Measurements from ENCODE around the gene FUZ. TPM values are rescaled to one million over a fixed set of nuclear protein-coding genes. Genes with fewer than 3 reads are reported as not detected.

FUZ gene
- total RNA-seq, result 10 to 100 TPM; 14.1 to 38.0 (median 23.4) TPM

DNA sequence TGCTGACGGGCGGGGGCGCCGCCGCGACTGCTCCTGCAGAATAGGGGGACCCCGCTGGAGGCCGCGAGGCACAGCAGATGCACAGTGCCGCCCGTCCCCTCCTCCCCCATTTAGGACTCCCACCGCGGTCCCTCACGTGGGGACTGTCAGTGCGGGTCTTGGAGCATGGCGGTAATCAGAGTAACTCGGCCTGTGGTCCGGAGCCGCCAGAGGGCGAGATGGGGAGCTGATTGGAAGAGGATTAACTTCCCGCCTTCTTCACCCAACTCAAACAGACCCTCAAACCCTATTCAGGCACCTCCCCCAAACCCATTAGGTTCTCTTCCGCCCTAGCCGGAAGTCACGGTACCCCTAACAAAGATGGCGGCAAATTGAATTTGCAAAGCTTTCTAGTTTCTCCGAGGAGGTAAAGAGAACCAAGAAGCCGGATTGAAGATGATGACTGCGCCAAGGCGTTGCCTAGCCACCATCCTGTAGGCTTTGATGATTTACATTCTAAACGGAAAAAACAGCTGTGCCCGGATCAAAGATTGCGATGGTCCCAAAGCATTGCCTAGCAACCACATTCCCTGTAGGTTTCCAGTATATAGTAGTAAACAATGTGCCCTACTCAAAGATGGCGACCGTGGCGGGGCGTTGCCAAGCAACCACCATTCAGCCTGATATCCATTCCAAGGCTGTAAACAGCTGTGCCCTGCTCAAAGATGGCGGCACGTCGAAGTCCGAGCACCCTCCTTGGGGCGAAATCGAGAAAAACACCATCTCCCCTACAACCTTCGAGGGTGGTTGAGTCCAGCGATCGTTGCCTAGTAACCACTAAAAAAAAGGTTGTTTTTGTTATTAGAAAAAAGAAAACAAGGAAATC lies at the start of gene FUZ:
Gene FUZ, minus strand, starts transcription at position 296 of the 865 bp plus-strand sequence. Its CDS starts 186 bp downstream, at position 110.
- under 1% methylated on average over 24 of the region's 45 CpGs for WGBS
- intact Hi-C loops (cut with DNase I), result loop anchor here (5.0 kb wide), 1 partner anchor 64 kb away; the partner anchor contains the start of genes AKT1S1 and TBC1D17

DNA sequence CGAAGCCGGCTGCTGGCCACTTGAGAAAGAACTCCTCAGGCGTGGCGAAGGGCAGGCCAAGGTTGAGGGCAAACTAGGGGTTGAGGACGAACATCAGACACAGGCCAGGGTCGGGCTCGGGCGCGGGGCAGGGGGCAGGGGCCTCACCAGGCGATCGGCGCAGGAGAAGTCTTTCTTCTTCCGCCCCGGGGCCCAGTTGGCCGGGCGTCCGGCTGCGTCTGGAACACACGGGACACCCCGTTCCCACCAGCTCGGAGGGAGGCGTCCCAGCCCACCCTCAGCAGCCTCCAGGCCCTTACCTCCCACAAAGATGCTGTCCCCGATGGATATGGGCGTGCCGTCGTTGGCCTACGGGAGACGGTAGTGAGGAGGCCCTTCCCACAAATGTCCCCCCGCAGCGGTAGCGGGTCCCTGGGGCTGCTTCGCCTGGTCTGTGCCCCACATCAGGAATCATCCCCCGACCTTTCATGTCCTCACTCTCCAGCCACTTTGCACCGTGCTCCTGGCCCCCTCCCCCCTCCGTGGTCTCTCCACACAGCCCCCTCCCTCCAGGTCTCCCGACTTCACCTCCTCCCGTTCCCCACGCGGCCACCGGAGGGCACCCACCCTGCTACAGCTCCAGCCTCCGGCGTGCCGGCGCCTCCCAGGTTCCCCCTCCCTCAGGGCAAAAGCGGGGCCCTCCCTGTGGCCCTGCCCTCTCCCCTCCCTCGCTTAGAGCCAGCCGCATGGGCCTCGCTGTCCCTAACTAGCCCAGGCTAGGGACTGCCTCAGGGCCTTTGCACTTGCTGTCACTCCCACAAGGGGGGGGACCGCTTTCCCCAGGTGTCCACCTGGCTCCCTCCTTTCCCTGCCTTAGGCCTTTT lies 49.5 kb upstream of the FUZ start:
- Histone ChIP-seq H3K27ac (replicated peaks in 1 of 4) (peak overlapping the region in 1 of 4 donors; percentile 77), H3K27me3 (no peaks in the 10 kb centered on the region), H3K4me1 (peaks cover 22 to 51% (median 42%) of the 10 kb centered on the region in 4 donors), H3K36me3 (peaks cover 30 to 75% (median 72%) of the 10 kb centered on the region in 4 donors), H3K4me3 (no peak overlapping the region), H3K9me3 (no peaks in the 10 kb centered on the region)
- WGBS, result 76% methylated on average over 38 of the region's 49 CpGs
- intact Hi-C loops (cut with DNase I), result no loop called here
- no peak for DNase-seq (ENCODE audit: extremely low spot score)
- TF ChIP-seq POLR2A (IDR thresholded peaks at IDR 0.05; ENCODE audit: low read depth) (no peak), POLR2AphosphoS5 (IDR thresholded peaks at IDR 0.05) (no peak)
- TF ChIP-seq, protein P1, sequence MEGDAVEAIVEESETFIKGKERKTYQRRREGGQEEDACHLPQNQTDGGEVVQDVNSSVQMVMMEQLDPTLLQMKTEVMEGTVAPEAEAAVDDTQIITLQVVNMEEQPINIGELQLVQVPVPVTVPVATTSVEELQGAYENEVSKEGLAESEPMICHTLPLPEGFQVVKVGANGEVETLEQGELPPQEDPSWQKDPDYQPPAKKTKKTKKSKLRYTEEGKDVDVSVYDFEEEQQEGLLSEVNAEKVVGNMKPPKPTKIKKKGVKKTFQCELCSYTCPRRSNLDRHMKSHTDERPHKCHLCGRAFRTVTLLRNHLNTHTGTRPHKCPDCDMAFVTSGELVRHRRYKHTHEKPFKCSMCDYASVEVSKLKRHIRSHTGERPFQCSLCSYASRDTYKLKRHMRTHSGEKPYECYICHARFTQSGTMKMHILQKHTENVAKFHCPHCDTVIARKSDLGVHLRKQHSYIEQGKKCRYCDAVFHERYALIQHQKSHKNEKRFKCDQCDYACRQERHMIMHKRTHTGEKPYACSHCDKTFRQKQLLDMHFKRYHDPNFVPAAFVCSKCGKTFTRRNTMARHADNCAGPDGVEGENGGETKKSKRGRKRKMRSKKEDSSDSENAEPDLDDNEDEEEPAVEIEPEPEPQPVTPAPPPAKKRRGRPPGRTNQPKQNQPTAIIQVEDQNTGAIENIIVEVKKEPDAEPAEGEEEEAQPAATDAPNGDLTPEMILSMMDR (IDR thresholded peaks at IDR 0.05), result peak in 1 of 3 experiments; percentile 9

More for the DNA sequence above, at the start of gene FUZ:
- Histone ChIP-seq H3K4me3 (peak within 1 kb of the TSS; percentile 66 to 70 (median 67)), H3K36me3 (no peaks in the 10 kb centered on the region), H3K9me3 (no peaks in the 10 kb centered on the region), H3K27me3 (no peaks in the 10 kb centered on the region), H3K27ac (replicated peaks in 1 of 4) (peak within 1 kb of the TSS; percentile 84 to 92 (median 86)), H3K4me1 (peaks cover 35 to 51% (median 47%) of the 10 kb centered on the region in 4 donors)
- no peak for TF ChIP-seq POLR2A (IDR thresholded peaks at IDR 0.05; ENCODE audit: low read depth)
- TF ChIP-seq, protein P1 (IDR thresholded peaks at IDR 0.05), result peak; percentile 22 to 42 (median 31)
- TF ChIP-seq POLR2AphosphoS5 (IDR thresholded peaks at IDR 0.05), result peak; percentile 74 to 84
- peak; percentile 99 for DNase-seq (ENCODE audit: extremely low spot score)

DNA sequence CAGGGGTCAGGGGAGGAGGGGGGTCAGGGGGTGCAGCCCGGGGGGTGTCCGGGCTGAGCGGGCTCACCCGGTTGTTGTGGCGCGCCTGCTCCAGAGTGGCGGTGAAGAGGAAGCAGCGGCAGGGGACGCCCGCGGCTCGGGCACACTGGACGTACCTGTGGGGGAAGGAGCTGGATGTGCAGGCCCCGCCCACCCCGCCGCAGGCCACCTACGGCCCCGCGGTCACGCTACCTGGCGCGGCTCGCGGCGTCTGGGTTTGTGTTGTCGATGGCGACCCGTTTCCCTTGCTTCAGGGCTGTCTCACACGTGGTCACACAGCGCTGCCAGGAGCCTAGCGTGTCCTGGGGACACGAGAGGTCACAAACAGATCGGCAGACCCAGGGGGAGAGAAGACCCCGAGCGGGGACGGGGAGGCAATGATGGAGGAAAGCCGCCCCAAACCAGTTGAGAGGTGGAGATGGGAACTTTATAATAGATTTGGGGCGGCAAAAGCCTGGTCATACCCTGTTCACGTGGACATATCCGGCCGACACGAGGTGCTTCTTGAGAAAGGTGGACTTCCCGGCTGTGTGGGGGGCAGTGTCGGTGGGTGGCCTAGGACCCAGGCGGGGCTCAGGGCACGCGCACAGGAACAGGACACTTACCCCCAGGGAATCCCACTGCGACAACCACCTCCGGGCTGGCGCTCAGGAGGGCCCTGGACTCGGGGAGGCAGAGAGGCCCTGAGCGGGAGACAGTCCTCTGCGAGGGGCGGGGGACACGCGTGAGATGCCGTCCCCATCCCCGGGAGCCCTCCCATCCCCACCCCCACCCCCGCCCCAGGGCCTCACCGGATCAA lies 48.7 kb upstream of the FUZ start:
- H3K36me3 ChIP-seq, result peaks cover 30 to 83% (median 81%) of the 10 kb centered on the region in 4 donors
- DNase-seq (ENCODE audit: extremely low spot score), result no peak
- intact Hi-C loops (cut with DNase I), result no loop called here
- H3K4me1 ChIP-seq, result peaks cover 21 to 47% (median 39%) of the 10 kb centered on the region in 4 donors
- no peak overlapping the region for H3K4me3 ChIP-seq
- peak overlapping the region; percentile 70 to 77 (median 74) for H3K27ac ChIP-seq (replicated peaks in 1 of 4)
- H3K9me3 ChIP-seq, result no peaks in the 10 kb centered on the region
- H3K27me3 ChIP-seq, result no peaks in the 10 kb centered on the region
- 80% methylated on average over 27 of the region's 60 CpGs for WGBS
- no peak for TF ChIP-seq EP300 (IDR thresholded peaks at IDR 0.05)
- TF ChIP-seq, protein P1 (IDR thresholded peaks at IDR 0.05), result no peak
- TF ChIP-seq POLR2AphosphoS5 (IDR thresholded peaks at IDR 0.05), result no peak
- TF ChIP-seq POLR2A (IDR thresholded peaks at IDR 0.05; ENCODE audit: low read depth), result no peak

GRCh38 chr19:49861107-49861506 lies 48.0 kb upstream of the FUZ start:
- Histone ChIP-seq H3K27ac (replicated peaks in 1 of 4) (peak overlapping the region; percentile 70 to 77 (median 74)), H3K27me3 (no peaks in the 10 kb centered on the region), H3K36me3 (peaks cover 30 to 90% (median 87%) of the 10 kb centered on the region in 4 donors), H3K9me3 (no peaks in the 10 kb centered on the region), H3K4me1 (peaks cover 15 to 40% (median 32%) of the 10 kb centered on the region in 4 donors), H3K4me3 (peak overlapping the region in 1 of 4 donors; percentile 28)
- 44% methylated on average over 11 of the region's 13 CpGs for WGBS
- TF ChIP-seq, protein P1 (IDR thresholded peaks at IDR 0.05), result no peak
- no peak for TF ChIP-seq POLR2AphosphoS5 (IDR thresholded peaks at IDR 0.05)
- no peak for TF ChIP-seq EP300 (IDR thresholded peaks at IDR 0.05)
- no peak for TF ChIP-seq POLR2A (IDR thresholded peaks at IDR 0.05; ENCODE audit: low read depth)
- DNase-seq (ENCODE audit: extremely low spot score), result peak; percentile 92
- intact Hi-C loops (cut with DNase I), result no loop called here
